SK-N-SH treated with all-trans-retinoic acid at 6 μM for 48 hours (cell line): ENCODE measurements around the gene PSMC2.

Experiments used
- ATAC-seq: fragments of 200-7000 bp; cut with Tn5 transposase; 3 replicates; pipeline ENCODE4 v1.9.1; 2020; ENCODE audit warnings: mild to moderate bottlenecking, moderate library complexity
- BACH2 ChIP-seq: fragments of 250-450 bp; sonication (Bioruptor Pico); IDR thresholded peaks from 2 replicates; pipeline ENCODE4 v1.9.0; 2021; ENCODE audit warnings: mild to moderate bottlenecking, borderline replicate concordance
- CSDC2 ChIP-seq: fragments of 250-450 bp; sonication (Bioruptor Pico); IDR thresholded peaks from 2 replicates; pipeline ENCODE4 v1.5.0; 2020; ENCODE audit warnings: mild to moderate bottlenecking, moderate library complexity
- ESRRG ChIP-seq: fragments of 250-450 bp; sonication (Bioruptor Pico); IDR thresholded peaks from 2 replicates; pipeline ENCODE4 v1.6.1; 2021; ENCODE audit warnings: mild to moderate bottlenecking
- ISL1 ChIP-seq: fragments of 250-450 bp; sonication (Bioruptor Pico); IDR thresholded peaks from 2 replicates; pipeline ENCODE4 v2.1.2; 2022; ENCODE audit warnings: mild to moderate bottlenecking, moderate library complexity
- OSR1 ChIP-seq: fragments of 250-450 bp; sonication (Bioruptor Pico); IDR thresholded peaks from 2 replicates; pipeline ENCODE4 v1.8.0; 2022; ENCODE audit warnings: moderate library complexity, mild to moderate bottlenecking, inconsistent platforms
- PPARA ChIP-seq: fragments of 250-450 bp; sonication (Bioruptor Pico); IDR thresholded peaks from 2 replicates; pipeline ENCODE4 v1.5.0; 2020; ENCODE audit warnings: mild to moderate bottlenecking, borderline replicate concordance
- RARB ChIP-seq: fragments of 250-450 bp; sonication (Bioruptor Pico); IDR thresholded peaks from 2 replicates; pipeline ENCODE4 v1.8.0; 2021; ENCODE audit warnings: mild to moderate bottlenecking, moderate library complexity
- SNAI2 ChIP-seq: fragments of 250-450 bp; sonication (Bioruptor Pico); IDR thresholded peaks from 2 replicates; pipeline ENCODE4 v1.5.0; 2020; ENCODE audit warnings: mild to moderate bottlenecking, moderate library complexity
- TCF4 ChIP-seq: fragments of 250-450 bp; sonication (Bioruptor Pico); IDR thresholded peaks from 2 replicates; pipeline ENCODE4 v1.8.0; 2021; ENCODE audit warnings: mild to moderate bottlenecking, moderate library complexity, borderline replicate concordance
- TOX ChIP-seq: fragments of 250-450 bp; sonication (Bioruptor Pico); IDR thresholded peaks from 2 replicates; pipeline ENCODE4 v1.8.0; 2021; ENCODE audit warnings: mild to moderate bottlenecking, moderate library complexity, borderline replicate concordance
- ZFP3 ChIP-seq: fragments of 250-450 bp; sonication (Bioruptor Pico); IDR thresholded peaks from 2 replicates; pipeline ENCODE4 v1.5.0; 2020; ENCODE audit warnings: mild to moderate bottlenecking, moderate library complexity
- ZFP30 ChIP-seq: fragments of 450-650 bp; formaldehyde crosslinking; IDR thresholded peaks from 2 replicates; pipeline ENCODE4 v1.5.0; 2022; ENCODE audit warnings: mild to moderate bottlenecking, moderate library complexity
- ZNF565 ChIP-seq: fragments of 450-650 bp; formaldehyde crosslinking; conservative IDR thresholded peaks from 2 replicates; pipeline ENCODE4 v1.5.0; 2020; ENCODE audit warnings: low read depth, mild to moderate bottlenecking, moderate library complexity
- ZNF70 ChIP-seq: fragments of 450-650 bp; formaldehyde crosslinking; IDR thresholded peaks from 2 replicates; pipeline ENCODE4 v1.5.0; 2020; ENCODE audit warnings: mild to moderate bottlenecking, moderate library complexity
- ZNF8 ChIP-seq: fragments of 450-650 bp; formaldehyde crosslinking; IDR thresholded peaks from 2 replicates; pipeline ENCODE4 v1.5.0; 2020; ENCODE audit warnings: mild to moderate bottlenecking, moderate library complexity
- TF ChIP-seq, protein P1 (sequence below): fragments of 250-450 bp; sonication (Bioruptor Pico); IDR thresholded peaks from 2 replicates; pipeline ENCODE4 v1.5.1; 2020; ENCODE audit warnings: low read depth, mild to moderate bottlenecking, moderate library complexity
- TF ChIP-seq, protein P2 (sequence below): fragments of 250-450 bp; sonication (Bioruptor Pico); IDR thresholded peaks from 2 replicates; pipeline ENCODE4 v1.8.0; 2020; ENCODE audit warnings: mild to moderate bottlenecking, moderate library complexity, borderline replicate concordance
- TF ChIP-seq, protein P3 (sequence below): fragments of 250-450 bp; sonication (Bioruptor Pico); IDR thresholded peaks from 2 replicates; pipeline ENCODE4 v1.5.0; 2020; ENCODE audit warnings: mild to moderate bottlenecking, moderate library complexity
- TF ChIP-seq, protein P4 (sequence below): fragments of 250-450 bp; sonication (Bioruptor Pico); IDR thresholded peaks from 2 replicates; pipeline ENCODE4 v1.5.1; 2021; ENCODE audit warnings: mild to moderate bottlenecking, moderate library complexity
- TF ChIP-seq, protein P5 (sequence below): fragments of 250-450 bp; sonication (Bioruptor Pico); IDR thresholded peaks from 2 replicates; pipeline ENCODE4 v1.8.0; 2021; ENCODE audit warnings: low read depth, mild to moderate bottlenecking, moderate library complexity, borderline replicate concordance

PSMC2 gene

DNA sequence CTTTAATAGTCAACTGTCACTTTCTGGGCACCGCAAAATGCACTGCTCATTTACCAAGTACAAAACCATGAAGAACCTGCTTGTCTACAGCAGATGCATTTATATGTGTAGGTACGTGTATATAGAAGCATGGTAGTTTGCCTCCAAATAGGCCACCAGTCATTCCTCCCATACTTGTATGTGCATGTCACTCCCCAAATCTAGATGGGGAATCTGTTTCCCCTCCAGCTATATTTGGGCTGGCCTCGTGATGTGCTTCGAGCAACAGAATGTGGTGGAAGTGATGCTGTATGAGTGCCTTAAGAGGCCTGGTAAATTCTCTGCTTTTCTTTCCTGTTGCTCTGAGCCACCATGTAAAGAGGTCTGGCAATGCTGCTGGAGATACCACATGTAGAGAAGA lies 47.1 kb downstream of the PSMC2 start:
- TF ChIP-seq, protein P1, sequence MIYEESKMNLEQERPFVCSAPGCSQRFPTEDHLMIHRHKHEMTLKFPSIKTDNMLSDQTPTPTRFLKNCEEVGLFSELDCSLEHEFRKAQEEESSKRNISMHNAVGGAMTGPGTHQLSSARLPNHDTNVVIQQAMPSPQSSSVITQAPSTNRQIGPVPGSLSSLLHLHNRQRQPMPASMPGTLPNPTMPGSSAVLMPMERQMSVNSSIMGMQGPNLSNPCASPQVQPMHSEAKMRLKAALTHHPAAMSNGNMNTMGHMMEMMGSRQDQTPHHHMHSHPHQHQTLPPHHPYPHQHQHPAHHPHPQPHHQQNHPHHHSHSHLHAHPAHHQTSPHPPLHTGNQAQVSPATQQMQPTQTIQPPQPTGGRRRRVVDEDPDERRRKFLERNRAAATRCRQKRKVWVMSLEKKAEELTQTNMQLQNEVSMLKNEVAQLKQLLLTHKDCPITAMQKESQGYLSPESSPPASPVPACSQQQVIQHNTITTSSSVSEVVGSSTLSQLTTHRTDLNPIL: no peak
- TF ChIP-seq RARB (no peak), BACH2 (no peak), OSR1 (CRISPR knock-in tag) (no peak), ZNF565 (CRISPR knock-in tag) (no peak), ZFP30 (CRISPR knock-in tag) (no peak), ZNF70 (CRISPR knock-in tag) (no peak), TCF4 (CRISPR knock-in tag) (no peak), TOX (CRISPR knock-in tag) (no peak), SNAI2 (CRISPR knock-in tag) (no peak), ZNF8 (CRISPR knock-in tag) (no peak), ZFP3 (no peak)
- TF ChIP-seq, protein P2, sequence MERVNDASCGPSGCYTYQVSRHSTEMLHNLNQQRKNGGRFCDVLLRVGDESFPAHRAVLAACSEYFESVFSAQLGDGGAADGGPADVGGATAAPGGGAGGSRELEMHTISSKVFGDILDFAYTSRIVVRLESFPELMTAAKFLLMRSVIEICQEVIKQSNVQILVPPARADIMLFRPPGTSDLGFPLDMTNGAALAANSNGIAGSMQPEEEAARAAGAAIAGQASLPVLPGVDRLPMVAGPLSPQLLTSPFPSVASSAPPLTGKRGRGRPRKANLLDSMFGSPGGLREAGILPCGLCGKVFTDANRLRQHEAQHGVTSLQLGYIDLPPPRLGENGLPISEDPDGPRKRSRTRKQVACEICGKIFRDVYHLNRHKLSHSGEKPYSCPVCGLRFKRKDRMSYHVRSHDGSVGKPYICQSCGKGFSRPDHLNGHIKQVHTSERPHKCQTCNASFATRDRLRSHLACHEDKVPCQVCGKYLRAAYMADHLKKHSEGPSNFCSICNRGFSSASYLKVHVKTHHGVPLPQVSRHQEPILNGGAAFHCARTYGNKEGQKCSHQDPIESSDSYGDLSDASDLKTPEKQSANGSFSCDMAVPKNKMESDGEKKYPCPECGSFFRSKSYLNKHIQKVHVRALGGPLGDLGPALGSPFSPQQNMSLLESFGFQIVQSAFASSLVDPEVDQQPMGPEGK (CRISPR knock-in tag): no peak
- TF ChIP-seq, protein P3, sequence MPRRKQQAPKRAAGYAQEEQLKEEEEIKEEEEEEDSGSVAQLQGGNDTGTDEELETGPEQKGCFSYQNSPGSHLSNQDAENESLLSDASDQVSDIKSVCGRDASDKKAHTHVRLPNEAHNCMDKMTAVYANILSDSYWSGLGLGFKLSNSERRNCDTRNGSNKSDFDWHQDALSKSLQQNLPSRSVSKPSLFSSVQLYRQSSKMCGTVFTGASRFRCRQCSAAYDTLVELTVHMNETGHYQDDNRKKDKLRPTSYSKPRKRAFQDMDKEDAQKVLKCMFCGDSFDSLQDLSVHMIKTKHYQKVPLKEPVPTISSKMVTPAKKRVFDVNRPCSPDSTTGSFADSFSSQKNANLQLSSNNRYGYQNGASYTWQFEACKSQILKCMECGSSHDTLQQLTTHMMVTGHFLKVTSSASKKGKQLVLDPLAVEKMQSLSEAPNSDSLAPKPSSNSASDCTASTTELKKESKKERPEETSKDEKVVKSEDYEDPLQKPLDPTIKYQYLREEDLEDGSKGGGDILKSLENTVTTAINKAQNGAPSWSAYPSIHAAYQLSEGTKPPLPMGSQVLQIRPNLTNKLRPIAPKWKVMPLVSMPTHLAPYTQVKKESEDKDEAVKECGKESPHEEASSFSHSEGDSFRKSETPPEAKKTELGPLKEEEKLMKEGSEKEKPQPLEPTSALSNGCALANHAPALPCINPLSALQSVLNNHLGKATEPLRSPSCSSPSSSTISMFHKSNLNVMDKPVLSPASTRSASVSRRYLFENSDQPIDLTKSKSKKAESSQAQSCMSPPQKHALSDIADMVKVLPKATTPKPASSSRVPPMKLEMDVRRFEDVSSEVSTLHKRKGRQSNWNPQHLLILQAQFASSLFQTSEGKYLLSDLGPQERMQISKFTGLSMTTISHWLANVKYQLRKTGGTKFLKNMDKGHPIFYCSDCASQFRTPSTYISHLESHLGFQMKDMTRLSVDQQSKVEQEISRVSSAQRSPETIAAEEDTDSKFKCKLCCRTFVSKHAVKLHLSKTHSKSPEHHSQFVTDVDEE (CRISPR knock-in tag): no peak
- TF ChIP-seq, protein P4, sequence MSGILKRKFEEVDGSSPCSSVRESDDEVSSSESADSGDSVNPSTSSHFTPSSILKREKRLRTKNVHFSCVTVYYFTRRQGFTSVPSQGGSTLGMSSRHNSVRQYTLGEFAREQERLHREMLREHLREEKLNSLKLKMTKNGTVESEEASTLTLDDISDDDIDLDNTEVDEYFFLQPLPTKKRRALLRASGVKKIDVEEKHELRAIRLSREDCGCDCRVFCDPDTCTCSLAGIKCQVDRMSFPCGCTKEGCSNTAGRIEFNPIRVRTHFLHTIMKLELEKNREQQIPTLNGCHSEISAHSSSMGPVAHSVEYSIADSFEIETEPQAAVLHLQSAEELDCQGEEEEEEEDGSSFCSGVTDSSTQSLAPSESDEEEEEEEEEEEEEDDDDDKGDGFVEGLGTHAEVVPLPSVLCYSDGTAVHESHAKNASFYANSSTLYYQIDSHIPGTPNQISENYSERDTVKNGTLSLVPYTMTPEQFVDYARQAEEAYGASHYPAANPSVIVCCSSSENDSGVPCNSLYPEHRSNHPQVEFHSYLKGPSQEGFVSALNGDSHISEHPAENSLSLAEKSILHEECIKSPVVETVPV (CRISPR knock-in tag): no peak
- no peak for ATAC-seq

DNA sequence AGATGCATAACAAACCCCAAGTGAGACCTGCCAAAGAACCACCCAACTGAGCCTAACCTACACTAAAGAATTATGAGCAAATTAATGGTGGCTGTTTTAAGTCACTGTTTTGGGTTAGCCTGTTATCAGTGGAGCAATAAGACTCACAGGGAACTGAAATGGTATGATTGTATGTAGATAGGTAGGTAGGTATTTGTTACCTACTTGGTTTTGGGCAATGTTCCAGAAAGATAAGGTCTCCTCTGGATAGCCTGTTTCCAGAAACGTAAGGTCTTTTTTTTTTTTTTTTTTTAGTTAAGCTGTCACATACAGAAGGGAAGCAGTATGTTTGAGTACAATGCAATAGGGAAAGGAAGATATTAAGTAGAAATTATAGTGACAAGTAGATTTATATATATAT lies 47.6 kb downstream of the PSMC2 start:
- TF ChIP-seq ESRRG (CRISPR knock-in tag) (no peak), ZFP30 (CRISPR knock-in tag) (no peak), RARB (no peak), ISL1 (CRISPR knock-in tag) (no peak), TCF4 (CRISPR knock-in tag) (no peak), TOX (CRISPR knock-in tag) (no peak), SNAI2 (CRISPR knock-in tag) (no peak), PPARA (CRISPR knock-in tag) (no peak), OSR1 (CRISPR knock-in tag) (no peak), ZNF565 (CRISPR knock-in tag) (no peak), CSDC2 (CRISPR knock-in tag) (no peak), ZNF8 (CRISPR knock-in tag) (no peak)
- TF ChIP-seq, protein P1: no peak
- TF ChIP-seq, protein P3 (CRISPR knock-in tag): no peak
- TF ChIP-seq, protein P5, sequence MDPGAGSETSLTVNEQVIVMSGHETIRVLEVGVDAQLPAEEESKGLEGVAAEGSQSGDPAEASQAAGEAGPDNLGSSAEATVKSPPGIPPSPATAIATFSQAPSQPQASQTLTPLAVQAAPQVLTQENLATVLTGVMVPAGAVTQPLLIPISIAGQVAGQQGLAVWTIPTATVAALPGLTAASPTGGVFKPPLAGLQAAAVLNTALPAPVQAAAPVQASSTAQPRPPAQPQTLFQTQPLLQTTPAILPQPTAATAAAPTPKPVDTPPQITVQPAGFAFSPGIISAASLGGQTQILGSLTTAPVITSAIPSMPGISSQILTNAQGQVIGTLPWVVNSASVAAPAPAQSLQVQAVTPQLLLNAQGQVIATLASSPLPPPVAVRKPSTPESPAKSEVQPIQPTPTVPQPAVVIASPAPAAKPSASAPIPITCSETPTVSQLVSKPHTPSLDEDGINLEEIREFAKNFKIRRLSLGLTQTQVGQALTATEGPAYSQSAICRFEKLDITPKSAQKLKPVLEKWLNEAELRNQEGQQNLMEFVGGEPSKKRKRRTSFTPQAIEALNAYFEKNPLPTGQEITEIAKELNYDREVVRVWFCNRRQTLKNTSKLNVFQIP (CRISPR knock-in tag): no peak
- TF ChIP-seq, protein P4 (CRISPR knock-in tag): no peak
- TF ChIP-seq, protein P2 (CRISPR knock-in tag): no peak
- no peak for ATAC-seq
